Calu3 (cell line): ENCODE results near the gene DOCK8. TPM values are rescaled to one million over a fixed set of nuclear protein-coding genes. Genes with fewer than 3 reads are reported as not detected.

Experiments used
- BruUV-seq: library from RNA; stranded (reverse); fragments of 400-500 nt; replicated peaks from 2 replicates; lab custom pipeline; 2021; lab: Mats Ljungman, UMichigan
- CTCF ChIA-PET: fragments of 300-600 bp; sonication (Branson Sonifier 250); formaldehyde crosslinking; loops from one replicate; lab custom pipeline; 2022; ENCODE audit warnings: antibody characterized with exemption; lab: Charles Lee
- DNase-seq: peaks from one replicate; pipeline ENCODE4 v3.0.0; 2022
- H3K27ac Mint-ChIP-seq: one replicate; pipeline ENCODE4 v1.8.0; 2022; ENCODE audit warnings: mixed read lengths; ENCODE audit not compliant: unreplicated experiment
- H3K27me3 Mint-ChIP-seq: one replicate; pipeline ENCODE4 v1.8.0; 2022; ENCODE audit warnings: mixed read lengths; ENCODE audit not compliant: unreplicated experiment
- H3K36me3 Mint-ChIP-seq: one replicate; pipeline ENCODE4 v1.8.0; 2022; ENCODE audit warnings: mild to moderate bottlenecking, moderate library complexity, mixed read lengths; ENCODE audit not compliant: insufficient read depth, unreplicated experiment
- H3K4me1 Mint-ChIP-seq: one replicate; pipeline ENCODE4 v1.8.0; 2022; ENCODE audit warnings: mild to moderate bottlenecking, low read depth, mixed read lengths; ENCODE audit not compliant: unreplicated experiment
- H3K4me3 Mint-ChIP-seq: one replicate; pipeline ENCODE4 v1.8.0; 2022; ENCODE audit warnings: mild to moderate bottlenecking, low read depth, moderate library complexity, mixed read lengths; ENCODE audit not compliant: unreplicated experiment
- H3K9me3 Mint-ChIP-seq: one replicate; pipeline ENCODE4 v1.8.0; 2022; ENCODE audit warnings: low read depth, mixed read lengths; ENCODE audit not compliant: unreplicated experiment
- CTCF ChIP-seq: fragments of 200-600 bp; IDR thresholded peaks from one replicate; pipeline ENCODE4 v1.8.0; 2022; ENCODE audit warnings: antibody characterized with exemption; ENCODE audit not compliant: unreplicated experiment
- intact Hi-C: fragments of 100-400 bp; cut with micrococcal nuclease; formaldehyde crosslinking; loops from one replicate; pipeline ENCODE4 v1.10.0; 2022; ENCODE audit not compliant: unreplicated experiment
- total RNA-seq: library from RNA; stranded (reverse); gene quantifications from 2 replicates; pipeline ENCODE4 v1.2.3, GENCODE V29; 2022

The DOCK8 gene
- total RNA-seq, 1 experiment from 2014 or later = 0.50 TPM

- TF ChIP-seq CTCF = no peak
- intact Hi-C loops = no loop called here
- Mint-ChIP-seq H3K4me1 (no peaks in the 10 kb centered on the region), H3K27me3 (no peaks in the 10 kb centered on the region), H3K4me3 (no peak overlapping the region), H3K36me3 (no peaks in the 10 kb centered on the region), H3K9me3 (no peaks in the 10 kb centered on the region), H3K27ac (no peak overlapping the region)
- DNase-seq = no peak
- no TSS peak for BruUV-seq
- CTCF ChIA-PET = no interaction called here
Measured at GRCh38 chr9:254516-254915, 39.9 kb downstream of the DOCK8 start.

GRCh38 chr9:257957-258356, 43.3 kb downstream of the DOCK8 start:
- no peaks in the 10 kb centered on the region for H3K36me3 Mint-ChIP-seq
- H3K4me3 Mint-ChIP-seq = no peak overlapping the region
- no TSS peak for BruUV-seq
- intact Hi-C loops = no loop called here
- H3K4me1 Mint-ChIP-seq = no peaks in the 10 kb centered on the region
- H3K9me3 Mint-ChIP-seq = no peaks in the 10 kb centered on the region
- CTCF ChIA-PET = no interaction called here
- TF ChIP-seq CTCF = no peak
- H3K27ac Mint-ChIP-seq = no peak overlapping the region
- H3K27me3 Mint-ChIP-seq = no peaks in the 10 kb centered on the region
- DNase-seq = no peak

- no TSS peak for BruUV-seq
- intact Hi-C loops = no loop called here
- H3K36me3 Mint-ChIP-seq = no peaks in the 10 kb centered on the region
- H3K4me3 Mint-ChIP-seq = no peak overlapping the region
- H3K9me3 Mint-ChIP-seq = no peaks in the 10 kb centered on the region
- H3K27me3 Mint-ChIP-seq = no peaks in the 10 kb centered on the region
- no peaks in the 10 kb centered on the region for H3K4me1 Mint-ChIP-seq
- DNase-seq = no peak
- H3K27ac Mint-ChIP-seq = no peak overlapping the region
- no peak for TF ChIP-seq CTCF
- CTCF ChIA-PET = no interaction called here
Measured at GRCh38 chr9:259405-260404, 45.0 kb downstream of the DOCK8 start.

- intact Hi-C loops = no loop called here
- peaks cover 1% of the 10 kb centered on the region for H3K9me3 Mint-ChIP-seq
- no peaks in the 10 kb centered on the region for H3K36me3 Mint-ChIP-seq
- no peak for DNase-seq
- no peak overlapping the region for H3K27ac Mint-ChIP-seq
- no peaks in the 10 kb centered on the region for H3K4me1 Mint-ChIP-seq
- TF ChIP-seq CTCF = no peak
- CTCF ChIA-PET = no interaction called here
- BruUV-seq = no TSS peak
- no peaks in the 10 kb centered on the region for H3K27me3 Mint-ChIP-seq
- no peak overlapping the region for H3K4me3 Mint-ChIP-seq
Measured at GRCh38 chr9:264231-264630, 49.6 kb downstream of the DOCK8 start.
